ENCODE results near the gene ARPIN. TPM values are rescaled to one million over a fixed set of nuclear protein-coding genes. Genes with fewer than 3 reads are reported as not detected.

The ARPIN gene
- total RNA-seq, 1 experiment from 2014 or later: 8.8 TPM

DNA sequence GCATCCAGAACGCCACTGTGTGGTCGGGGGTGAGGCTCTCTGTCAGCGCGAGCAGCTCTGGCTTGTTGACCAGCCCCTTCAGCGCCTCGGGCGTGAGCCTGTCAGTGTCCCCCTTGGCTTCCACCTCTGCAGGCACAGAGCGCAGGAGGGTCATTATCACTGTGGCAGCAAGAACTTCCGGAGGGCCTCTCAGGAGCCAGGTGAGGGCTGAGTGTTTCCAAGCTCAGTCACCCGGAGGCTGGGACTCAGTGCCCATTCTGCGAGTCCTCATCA, 9.0 kb downstream of the ARPIN start:
- ChIA-PET RAD21 (ENCODE audit: low non-redundant PET in 1 of 2, low total read pairs in 2 of 2, uncharacterized antibody in 2 of 2, unreplicated experiment in 2 of 2) (no interaction called here), CTCF (no interaction called here), POLR2A (no interaction called here)
- Histone ChIP-seq H3K9ac (ENCODE audit: low read length) (no peak overlapping the region), H3K9me3 (ENCODE audit: control insufficient read depth in 1 of 2, insufficient read depth in 1 of 2, low read depth in 1 of 2, low read length in 2 of 2) (no peaks in the 10 kb centered on the region), H3K4me3 (replicated peaks in 1 of 2; ENCODE audit: low read depth in 1 of 2, low read length in 2 of 2) (no peak overlapping the region), H4K20me1 (ENCODE audit: insufficient read depth) (no peaks in the 10 kb centered on the region), H3K36me3 (ENCODE audit: control insufficient read depth in 1 of 2, insufficient read depth in 2 of 2, low read length in 2 of 2) (no peaks in the 10 kb centered on the region), H2AFZ (ENCODE audit: low read depth, low read length, poor library complexity, severe bottlenecking) (no peak overlapping the region), H3K4me1 (ENCODE audit: control insufficient read depth in 1 of 2, insufficient read depth in 2 of 2, low read length in 2 of 2) (peaks cover 0 to under 1% of the 10 kb centered on the region in 2 experiments; a peak in 1 of 4 replicates), H3K9me2 (ENCODE audit: insufficient read depth) (no peaks in the 10 kb centered on the region), H3K4me2 (ENCODE audit: low read length) (no peak overlapping the region), H3K79me2 (ENCODE audit: insufficient read depth, low read length) (no peaks in the 10 kb centered on the region), H3K27me3 (ENCODE audit: insufficient read depth, low read length) (no peaks in the 10 kb centered on the region), H3K27ac (ENCODE audit: low read depth, low read length) (no peak overlapping the region)
- BruUV-seq (replicated peaks): no TSS peak
- intact Hi-C loops (cut with micrococcal nuclease): no loop called here
- TF ChIP-seq, protein P1, sequence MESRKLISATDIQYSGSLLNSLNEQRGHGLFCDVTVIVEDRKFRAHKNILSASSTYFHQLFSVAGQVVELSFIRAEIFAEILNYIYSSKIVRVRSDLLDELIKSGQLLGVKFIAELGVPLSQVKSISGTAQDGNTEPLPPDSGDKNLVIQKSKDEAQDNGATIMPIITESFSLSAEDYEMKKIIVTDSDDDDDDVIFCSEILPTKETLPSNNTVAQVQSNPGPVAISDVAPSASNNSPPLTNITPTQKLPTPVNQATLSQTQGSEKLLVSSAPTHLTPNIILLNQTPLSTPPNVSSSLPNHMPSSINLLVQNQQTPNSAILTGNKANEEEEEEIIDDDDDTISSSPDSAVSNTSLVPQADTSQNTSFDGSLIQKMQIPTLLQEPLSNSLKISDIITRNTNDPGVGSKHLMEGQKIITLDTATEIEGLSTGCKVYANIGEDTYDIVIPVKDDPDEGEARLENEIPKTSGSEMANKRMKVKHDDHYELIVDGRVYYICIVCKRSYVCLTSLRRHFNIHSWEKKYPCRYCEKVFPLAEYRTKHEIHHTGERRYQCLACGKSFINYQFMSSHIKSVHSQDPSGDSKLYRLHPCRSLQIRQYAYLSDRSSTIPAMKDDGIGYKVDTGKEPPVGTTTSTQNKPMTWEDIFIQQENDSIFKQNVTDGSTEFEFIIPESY (IDR thresholded peaks at IDR 0.05; ENCODE audit: extremely low read depth, insufficient replicate concordance, low read length): no peak
- TF ChIP-seq POLR2A (IDR thresholded peaks at IDR 0.05; ENCODE audit: borderline replicate concordance, extremely low read depth, insufficient read depth, insufficient read length) (no peak), CBX3 (IDR thresholded peaks at IDR 0.05; ENCODE audit: low read depth) (no peak), EGR1 (IDR thresholded peaks at IDR 0.05; ENCODE audit: low read depth) (no peak), YY1 (IDR thresholded peaks at IDR 0.05; ENCODE audit: extremely low read depth, insufficient replicate concordance, low read depth, low read length) (no peak), SP1 (IDR thresholded peaks at IDR 0.05; ENCODE audit: low read depth) (no peak), ZNF274 (IDR thresholded peaks at IDR 0.05; ENCODE audit: low read depth, low read length) (no peak)
- TF ChIP-seq, protein P2, sequence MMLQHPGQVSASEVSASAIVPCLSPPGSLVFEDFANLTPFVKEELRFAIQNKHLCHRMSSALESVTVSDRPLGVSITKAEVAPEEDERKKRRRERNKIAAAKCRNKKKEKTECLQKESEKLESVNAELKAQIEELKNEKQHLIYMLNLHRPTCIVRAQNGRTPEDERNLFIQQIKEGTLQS (IDR thresholded peaks at IDR 0.05): no peak
- TF ChIP-seq, protein P3, sequence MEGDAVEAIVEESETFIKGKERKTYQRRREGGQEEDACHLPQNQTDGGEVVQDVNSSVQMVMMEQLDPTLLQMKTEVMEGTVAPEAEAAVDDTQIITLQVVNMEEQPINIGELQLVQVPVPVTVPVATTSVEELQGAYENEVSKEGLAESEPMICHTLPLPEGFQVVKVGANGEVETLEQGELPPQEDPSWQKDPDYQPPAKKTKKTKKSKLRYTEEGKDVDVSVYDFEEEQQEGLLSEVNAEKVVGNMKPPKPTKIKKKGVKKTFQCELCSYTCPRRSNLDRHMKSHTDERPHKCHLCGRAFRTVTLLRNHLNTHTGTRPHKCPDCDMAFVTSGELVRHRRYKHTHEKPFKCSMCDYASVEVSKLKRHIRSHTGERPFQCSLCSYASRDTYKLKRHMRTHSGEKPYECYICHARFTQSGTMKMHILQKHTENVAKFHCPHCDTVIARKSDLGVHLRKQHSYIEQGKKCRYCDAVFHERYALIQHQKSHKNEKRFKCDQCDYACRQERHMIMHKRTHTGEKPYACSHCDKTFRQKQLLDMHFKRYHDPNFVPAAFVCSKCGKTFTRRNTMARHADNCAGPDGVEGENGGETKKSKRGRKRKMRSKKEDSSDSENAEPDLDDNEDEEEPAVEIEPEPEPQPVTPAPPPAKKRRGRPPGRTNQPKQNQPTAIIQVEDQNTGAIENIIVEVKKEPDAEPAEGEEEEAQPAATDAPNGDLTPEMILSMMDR (IDR thresholded peaks at IDR 0.05 in 2 of 3, conservative IDR thresholded peaks at IDR 0.05 in 1 of 3; ENCODE audit: borderline replicate concordance in 1 of 3, insufficient read depth in 1 of 3, low read depth in 2 of 3, low read length in 2 of 3): no peak
- TF ChIP-seq, protein P4, sequence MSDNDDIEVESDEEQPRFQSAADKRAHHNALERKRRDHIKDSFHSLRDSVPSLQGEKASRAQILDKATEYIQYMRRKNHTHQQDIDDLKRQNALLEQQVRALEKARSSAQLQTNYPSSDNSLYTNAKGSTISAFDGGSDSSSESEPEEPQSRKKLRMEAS (IDR thresholded peaks at IDR 0.05): no peak
- TF ChIP-seq, protein P5, sequence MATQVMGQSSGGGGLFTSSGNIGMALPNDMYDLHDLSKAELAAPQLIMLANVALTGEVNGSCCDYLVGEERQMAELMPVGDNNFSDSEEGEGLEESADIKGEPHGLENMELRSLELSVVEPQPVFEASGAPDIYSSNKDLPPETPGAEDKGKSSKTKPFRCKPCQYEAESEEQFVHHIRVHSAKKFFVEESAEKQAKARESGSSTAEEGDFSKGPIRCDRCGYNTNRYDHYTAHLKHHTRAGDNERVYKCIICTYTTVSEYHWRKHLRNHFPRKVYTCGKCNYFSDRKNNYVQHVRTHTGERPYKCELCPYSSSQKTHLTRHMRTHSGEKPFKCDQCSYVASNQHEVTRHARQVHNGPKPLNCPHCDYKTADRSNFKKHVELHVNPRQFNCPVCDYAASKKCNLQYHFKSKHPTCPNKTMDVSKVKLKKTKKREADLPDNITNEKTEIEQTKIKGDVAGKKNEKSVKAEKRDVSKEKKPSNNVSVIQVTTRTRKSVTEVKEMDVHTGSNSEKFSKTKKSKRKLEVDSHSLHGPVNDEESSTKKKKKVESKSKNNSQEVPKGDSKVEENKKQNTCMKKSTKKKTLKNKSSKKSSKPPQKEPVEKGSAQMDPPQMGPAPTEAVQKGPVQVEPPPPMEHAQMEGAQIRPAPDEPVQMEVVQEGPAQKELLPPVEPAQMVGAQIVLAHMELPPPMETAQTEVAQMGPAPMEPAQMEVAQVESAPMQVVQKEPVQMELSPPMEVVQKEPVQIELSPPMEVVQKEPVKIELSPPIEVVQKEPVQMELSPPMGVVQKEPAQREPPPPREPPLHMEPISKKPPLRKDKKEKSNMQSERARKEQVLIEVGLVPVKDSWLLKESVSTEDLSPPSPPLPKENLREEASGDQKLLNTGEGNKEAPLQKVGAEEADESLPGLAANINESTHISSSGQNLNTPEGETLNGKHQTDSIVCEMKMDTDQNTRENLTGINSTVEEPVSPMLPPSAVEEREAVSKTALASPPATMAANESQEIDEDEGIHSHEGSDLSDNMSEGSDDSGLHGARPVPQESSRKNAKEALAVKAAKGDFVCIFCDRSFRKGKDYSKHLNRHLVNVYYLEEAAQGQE (IDR thresholded peaks at IDR 0.05; ENCODE audit: low read depth): no peak
- DNase-seq (ENCODE audit: low read depth, low spot score): no peak
- no peak for ATAC-seq
